Endothelial cell of umbilical vein (primary cell): Measurements from ENCODE around the gene CCDC116. TPM values are rescaled to one million over a fixed set of nuclear protein-coding genes. Genes with fewer than 3 reads are reported as not detected.

Source experiments
- BruUV-seq: library from RNA; stranded (reverse); fragments of 400-500 nt; replicated peaks from 2 replicates; lab custom pipeline; 2021; lab: Mats Ljungman, UMichigan
- CTCF ChIA-PET: fragments of 300-600, 350-600 bp; sonication (Branson Sonifier 250); formaldehyde crosslinking; loops from one replicate; lab custom pipeline; 2021; ENCODE audit warnings: antibody characterized with exemption, inconsistent platforms; lab: Charles Lee
- POLR2A ChIA-PET: fragments of 300-600, 350-600 bp; sonication (Branson Sonifier 250); formaldehyde crosslinking; loops from one replicate; lab custom pipeline; 2021; ENCODE audit warnings: antibody characterized with exemption, inconsistent platforms; lab: Charles Lee
- DNase-seq: peaks from one replicate; pipeline ENCODE4 v3.0.0-alpha.2; 2011; ENCODE audit warnings: low read depth, low spot score
- FAIRE-seq: peaks from 2 replicates; lab custom pipeline; 2011; peaks lifted over from hg19 to GRCh38; lab: Jason Lieb, UNC
- H2AFZ ChIP-seq: 2 replicates; pipeline ENCODE4 v1.6.0; 2012; ENCODE audit warnings: low read depth, low read length, control low read depth, inconsistent platforms
- H3K27ac ChIP-seq: 2 replicates; pipeline ENCODE4 v1.5.1; 2011; ENCODE audit warnings: low read depth, mild to moderate bottlenecking, control low read depth, low read length, moderate library complexity; ENCODE audit not compliant: insufficient read depth
- H3K27me3 ChIP-seq, 2 experiments: 2 replicates each; pipeline versions ENCODE4 v1.6.0 to v1.6.1; 2011; ENCODE audit warnings: low read length in 2 of 2, mixed read lengths in 1 of 2; ENCODE audit not compliant: control insufficient read depth in 2 of 2, insufficient read depth in 2 of 2
- H3K36me3 ChIP-seq, 2 experiments: 2 replicates in 1 of 2; 3 replicates in 1 of 2; pipeline ENCODE4 v1.5.1; 2011; ENCODE audit warnings: low read length in 2 of 2, mild to moderate bottlenecking in 1 of 2, moderate library complexity in 1 of 2; ENCODE audit not compliant: control insufficient read depth in 2 of 2, insufficient read depth in 2 of 2; ENCODE audit errors: extremely low read depth in 1 of 2
- H3K4me1 ChIP-seq: 3 replicates; pipeline ENCODE4 v1.5.1; 2011; ENCODE audit warnings: mild to moderate bottlenecking, low read length; ENCODE audit not compliant: control insufficient read depth, insufficient read depth; ENCODE audit errors: extremely low read depth
- H3K4me2 ChIP-seq: 2 replicates; pipeline ENCODE4 v1.6.1; 2011; ENCODE audit warnings: low read length, control low read depth, mixed read lengths; ENCODE audit not compliant: insufficient read depth
- H3K4me3 ChIP-seq, 3 experiments: fragments of 200-600 bp in 1 of 3; sonication (generic), shearing (Covaris generic) in 1 of 3; replicated peaks in 1 of 3; 2 replicates each; pipeline ENCODE4 v1.5.1; 2011 to 2016; ENCODE audit warnings: control low read depth in 3 of 3, low read length in 3 of 3, mild to moderate bottlenecking in 2 of 3, inconsistent platforms in 1 of 3, low read depth in 1 of 3, moderate library complexity in 1 of 3; ENCODE audit not compliant: insufficient read depth in 1 of 3
- H3K79me2 ChIP-seq: 2 replicates; pipeline ENCODE4 v1.6.0; 2012; ENCODE audit warnings: low read length, inconsistent platforms; ENCODE audit not compliant: control insufficient read depth, insufficient read depth
- H3K9ac ChIP-seq: replicated peaks from 2 replicates; pipeline ENCODE3; 2011; ENCODE audit warnings: low read length, control low read depth; ENCODE audit not compliant: insufficient read depth; ENCODE audit errors: extremely low read depth
- H3K9me1 ChIP-seq: replicated peaks from 3 replicates; pipeline ENCODE4 v1.6.0; 2011; ENCODE audit warnings: mild to moderate bottlenecking, low read length; ENCODE audit not compliant: control insufficient read depth, insufficient read depth; ENCODE audit errors: extremely low read depth
- H3K9me3 ChIP-seq: replicated peaks from 2 replicates; pipeline ENCODE4 v1.5.1; 2012; ENCODE audit warnings: low read length, inconsistent platforms; ENCODE audit not compliant: control insufficient read depth, insufficient read depth
- H4K20me1 ChIP-seq: replicated peaks from 2 replicates; pipeline ENCODE3; 2011; ENCODE audit warnings: mild to moderate bottlenecking, low read length; ENCODE audit not compliant: control insufficient read depth, insufficient read depth; ENCODE audit errors: extremely low read depth
- CTCF ChIP-seq, 2 donors: IDR thresholded peaks; 1 replicate in 1 of 2; 2 replicates in 1 of 2; pipeline ENCODE4 v1.5.1; 2011; ENCODE audit warnings: low read length in 2 of 2, mild to moderate bottlenecking in 2 of 2, moderate library complexity in 2 of 2, control low read depth in 1 of 2, inconsistent platforms in 1 of 2, low read depth in 1 of 2; ENCODE audit not compliant: insufficient read depth in 1 of 2; ENCODE audit errors: extremely low read depth in 1 of 2
- EZH2 ChIP-seq: IDR thresholded peaks from 2 replicates; pipeline ENCODE4 v1.6.1; 2012; ENCODE audit warnings: borderline replicate concordance, low read depth, mild to moderate bottlenecking, moderate library complexity, low read length, inconsistent platforms; ENCODE audit not compliant: severe bottlenecking
- FOS ChIP-seq: IDR thresholded peaks from 2 replicates; pipeline ENCODE4 v1.6.1; 2011; ENCODE audit warnings: mild to moderate bottlenecking, low read length, moderate library complexity, borderline replicate concordance; ENCODE audit not compliant: insufficient read depth
- GATA2 ChIP-seq: IDR thresholded peaks from 2 replicates; pipeline ENCODE4 v1.7.0; 2011; ENCODE audit warnings: low read depth, mild to moderate bottlenecking, moderate library complexity, mixed read lengths, low read length; ENCODE audit not compliant: insufficient read length, insufficient read depth
- JUN ChIP-seq: IDR thresholded peaks from 2 replicates; pipeline ENCODE4 v1.6.1; 2011; ENCODE audit warnings: borderline replicate concordance, low read depth; ENCODE audit not compliant: insufficient read length, insufficient read depth
- MAX ChIP-seq: IDR thresholded peaks from 2 replicates; pipeline ENCODE4 v1.6.1; 2011; ENCODE audit not compliant: insufficient read depth, insufficient read length
- MYC ChIP-seq: IDR thresholded peaks from one replicate; pipeline ENCODE4 v1.6.1; 2011; ENCODE audit warnings: mild to moderate bottlenecking, low read depth, low read length
- POLR2A ChIP-seq: IDR thresholded peaks from 2 replicates; pipeline ENCODE4 v1.6.1; 2012; ENCODE audit warnings: low read depth, mild to moderate bottlenecking, control low read depth, low read length
- POLR2AphosphoS5 ChIP-seq: IDR thresholded peaks from 2 replicates; pipeline ENCODE4 v1.6.1; 2012; ENCODE audit warnings: low read depth, mild to moderate bottlenecking, control low read depth, low read length, moderate library complexity; ENCODE audit not compliant: insufficient read depth
- dilution Hi-C: fragments of 300-500 bp; cut with MboI; formaldehyde crosslinking; loops from one replicate; pipeline ENCODE4 v1.15.0; 2019; ENCODE audit warnings: low sequenced_read_pairs; ENCODE audit not compliant: extremely low pct_ligation_motif_present
- intact Hi-C: fragments of 100-400 bp; cut with micrococcal nuclease; formaldehyde crosslinking; loops from one replicate; pipeline ENCODE4 v1.10.0; 2022
- polyA plus RNA-seq, 4 experiments: library from polyadenylated mRNA; depleted of rRNA in 3 of 4; stranded (reverse) in 3 of 4; unstranded in 1 of 4; fragments of >200 nt; gene quantifications; 2 replicates each; pipeline versions ENCODE4 v1.2.1 to v1.2.3, GENCODE V29; 2011 to 2012; ENCODE audit warnings: missing spikeins in 1 of 4
- total RNA-seq: library from RNA; stranded (reverse); gene quantifications from 2 replicates; pipeline ENCODE4 v1.2.3, GENCODE V29; 2021

CCDC116 gene
- total and polyA plus RNA-seq, 2 donors (not counting 3 experiments of a cell fraction or from before 2014, with no cell fraction given), result 0.21 to 0.33 TPM

GRCh38 chr22:21660904-21661303 lies 28.3 kb downstream of the CCDC116 start:
- BruUV-seq, result no TSS peak
- H3K9ac ChIP-seq, result no peak overlapping the region
- H3K36me3 ChIP-seq, result no peaks in the 10 kb centered on the region
- no peak for DNase-seq
- H4K20me1 ChIP-seq, result no peaks in the 10 kb centered on the region
- no peak overlapping the region for H3K4me2 ChIP-seq
- ChIA-PET POLR2A (no interaction called here), CTCF (no interaction called here)
- no peak for FAIRE-seq
- no peaks in the 10 kb centered on the region for H3K9me3 ChIP-seq
- H2AFZ ChIP-seq, result no peak overlapping the region
- TF ChIP-seq EZH2 (no peak), MYC (no peak), FOS (no peak)
- no peak overlapping the region for H3K4me3 ChIP-seq
- dilution Hi-C loops (no loop called here), intact Hi-C loops (no loop called here)
- no peaks in the 10 kb centered on the region for H3K79me2 ChIP-seq
- peaks cover 8% of the 10 kb centered on the region for H3K4me1 ChIP-seq
- peaks cover 0 to 2% of the 10 kb centered on the region in 2 experiments for H3K27me3 ChIP-seq
- H3K27ac ChIP-seq, result no peak overlapping the region
- H3K9me1 ChIP-seq, result no peaks in the 10 kb centered on the region

- Histone ChIP-seq H3K27ac (no peak overlapping the region), H3K9me1 (no peaks in the 10 kb centered on the region), H4K20me1 (no peaks in the 10 kb centered on the region), H2AFZ (no peak overlapping the region), H3K9me3 (no peaks in the 10 kb centered on the region), H3K4me1 (peaks cover 11% of the 10 kb centered on the region), H3K9ac (no peak overlapping the region), H3K79me2 (peaks cover 5% of the 10 kb centered on the region), H3K27me3 (peaks cover 0 to 2% of the 10 kb centered on the region in 2 experiments), H3K4me2 (no peak overlapping the region), H3K36me3 (no peaks in the 10 kb centered on the region), H3K4me3 (no peak overlapping the region)
- ChIA-PET CTCF (no interaction called here), POLR2A (no interaction called here)
- dilution Hi-C loops, result no loop called here
- DNase-seq (no peak), FAIRE-seq (no peak)
- BruUV-seq, result no TSS peak
- TF ChIP-seq GATA2 (no peak), CTCF (IDR thresholded peaks at IDR 0.05; ENCODE audit: extremely low read depth in 1 of 2, insufficient read depth in 1 of 2, low read depth in 1 of 2, low read length in 2 of 2) (no peak), POLR2AphosphoS5 (no peak), MAX (no peak), MYC (no peak), EZH2 (no peak), JUN (no peak), POLR2A (no peak), FOS (no peak)
- intact Hi-C loops, result no loop called here
These were observed 29.4 kb downstream of the CCDC116 start for GRCh38 chr22:21661991-21662390.
